Upper lobe of left lung (tissue), 4 donors: ENCODE measurements around the gene PDYN.

Source experiments
- CTCF ChIP-seq, 6 experiments: fragments of 450-650 bp in 4 of 6; fragments of 200-600 bp in 2 of 6; sonication (generic) in 2 of 6; IDR thresholded peaks; one replicate each; pipeline ENCODE4 v1.5.1; 2016 to 2019; ENCODE audit warnings: antibody characterized with exemption in 6 of 6
- EP300 ChIP-seq, 4 donors: sonication (generic); formaldehyde crosslinking; IDR thresholded peaks; one replicate each; pipeline ENCODE4 v1.5.1; 2017; ENCODE audit warnings: antibody characterized with exemption in 4 of 4, control low read depth in 2 of 4
- POLR2A ChIP-seq, 4 donors: fragments of 450-650 bp; IDR thresholded peaks; one replicate each; pipeline ENCODE4 v1.5.1; 2016 to 2017; ENCODE audit warnings: antibody characterized with exemption in 4 of 4, mild to moderate bottlenecking in 2 of 4
- POLR2AphosphoS5 ChIP-seq, 2 donors: sonication (generic); formaldehyde crosslinking; IDR thresholded peaks; one replicate each; pipeline ENCODE4 v1.5.1; 2017; ENCODE audit warnings: antibody characterized with exemption in 2 of 2

GRCh38 chr20:1945660-1946059 lies 48.2 kb downstream of the PDYN start:
- TF ChIP-seq POLR2A (IDR thresholded peaks at IDR 0.05), result no peak
- no peak for TF ChIP-seq CTCF (IDR thresholded peaks at IDR 0.05)
- no peak for TF ChIP-seq EP300 (IDR thresholded peaks at IDR 0.05)
- no peak for TF ChIP-seq POLR2AphosphoS5 (IDR thresholded peaks at IDR 0.05)
